ENCODE results near the gene TRIP11. TPM values are rescaled to one million over a fixed set of nuclear protein-coding genes. Genes with fewer than 3 reads are reported as not detected.
A peak's percentile ranks its signal among the peaks of the same experiment; 100 is the strongest.

The TRIP11 gene
- polyA plus RNA-seq, 3 donors = 6.1 to 15.6 (median 13.4) TPM

- 100% methylated on average over 1 of the region's 1 CpG for WGBS (ENCODE audit: insufficient coverage)
- peaks cover 8 to 14% of the 10 kb centered on the region in 2 donors for H3K4me1 ChIP-seq (ENCODE audit: control insufficient read depth in 1 of 2, insufficient read depth in 2 of 2, low read length in 2 of 2)
- H3K27ac Mint-ChIP-seq = peak overlapping the region in 2 of 7 donors; percentile 0 to 3
Observed at GRCh38 chr14:92033433-92033832, 6.4 kb downstream of the TRIP11 start.

DNA sequence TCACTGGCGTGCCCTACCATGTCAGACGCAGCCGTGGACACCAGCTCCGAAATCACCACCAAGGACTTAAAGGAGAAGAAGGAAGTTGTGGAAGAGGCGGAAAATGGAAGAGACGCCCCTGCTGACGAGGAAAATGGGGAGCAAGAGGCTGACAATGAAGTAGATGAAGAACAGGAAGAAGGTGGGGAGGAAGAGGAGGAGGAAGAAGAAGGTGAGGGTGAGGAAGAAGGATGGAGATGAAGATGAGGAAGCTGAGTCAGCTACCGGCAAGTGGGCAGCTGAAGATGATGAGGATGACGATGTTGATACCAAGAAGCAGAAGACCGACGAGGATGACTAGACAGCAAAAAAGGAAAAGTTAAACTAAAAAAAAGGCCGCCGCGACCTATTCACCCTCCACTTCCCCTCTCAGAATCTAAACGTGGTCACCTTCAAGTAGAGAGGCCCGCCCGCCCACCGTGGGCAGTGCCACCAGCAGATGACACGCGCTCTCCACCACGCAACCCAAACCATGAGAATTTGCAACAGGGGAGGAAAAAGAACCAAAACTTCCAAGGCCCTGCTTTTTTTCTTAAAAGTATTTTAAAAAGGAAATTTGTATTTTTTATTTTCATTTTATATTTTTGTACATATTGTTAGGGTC is 13.2 kb downstream of the TRIP11 start:
- Histone ChIP-seq H3K4me2 (replicated peaks; ENCODE audit: extremely low read depth, low read length, poor library complexity, severe bottlenecking) (no peak overlapping the region), H4K20me1 (ENCODE audit: insufficient read depth, low read length) (peaks cover 23% of the 10 kb centered on the region), H2AFZ (ENCODE audit: insufficient read depth, low read depth, low read length, poor library complexity, severe bottlenecking) (no peak overlapping the region), H3K79me2 (ENCODE audit: insufficient read depth, low read length) (peaks cover 23% of the 10 kb centered on the region), H3K9ac (ENCODE audit: insufficient read depth, low read length, poor library complexity, severe bottlenecking) (no peak overlapping the region), H3K27ac (ENCODE audit: low read depth in 1 of 2, low read length in 2 of 2) (no peak overlapping the region), H3K27me3 (ENCODE audit: control insufficient read depth in 2 of 2, insufficient read depth in 2 of 2, low read length in 2 of 2) (no peaks in the 10 kb centered on the region), H3K4me3 (replicated peaks in 1 of 3; ENCODE audit: low read depth in 2 of 3, low read length in 3 of 3) (no peak overlapping the region), H3K4me1 (ENCODE audit: control insufficient read depth in 1 of 2, insufficient read depth in 2 of 2, low read length in 2 of 2) (no peaks in the 10 kb centered on the region), H3K36me3 (replicated peaks in 1 of 2; ENCODE audit: control insufficient read depth in 1 of 2, insufficient read depth in 2 of 2, low read length in 2 of 2) (peaks cover 47 to 86% of the 10 kb centered on the region in 2 donors), H3K9me3 (replicated peaks in 1 of 2; ENCODE audit: control insufficient read depth in 1 of 2, insufficient read depth in 1 of 2, low read length in 2 of 2) (no peaks in the 10 kb centered on the region)
- peaks cover 4% of the 10 kb centered on the region for H3K4me1 Mint-ChIP-seq
- no peak for TF ChIP-seq CTCF (IDR thresholded peaks at IDR 0.05)
- DNase-seq = peak in 1 of 3 donors; percentile 32
- H3K27me3 Mint-ChIP-seq (ENCODE audit: low read depth in 3 of 3) = no peaks in the 10 kb centered on the region
- H3K4me3 Mint-ChIP-seq = no peak overlapping the region
- WGBS (ENCODE audit: insufficient coverage) = 92% methylated on average over 7 of the region's 21 CpGs
- peaks cover 48 to 72% of the 10 kb centered on the region in 2 donors for H3K36me3 Mint-ChIP-seq
- intact Hi-C loops (cut with micrococcal nuclease) = no loop called here
- H3K27ac Mint-ChIP-seq = peak overlapping the region; percentile 8 to 81 (median 54)
- peaks cover 0 to 2% (median 0%) of the 10 kb centered on the region in 7 donors for H3K9me3 Mint-ChIP-seq

More at GRCh38 chr14:92033433-92033832, 6.4 kb downstream of the TRIP11 start:
- Histone ChIP-seq H3K9me3 (replicated peaks in 1 of 2; ENCODE audit: control insufficient read depth in 1 of 2, insufficient read depth in 1 of 2, low read length in 2 of 2) (no peaks in the 10 kb centered on the region), H3K79me2 (ENCODE audit: insufficient read depth, low read length) (peaks cover 53% of the 10 kb centered on the region), H3K4me2 (replicated peaks; ENCODE audit: extremely low read depth, low read length, poor library complexity, severe bottlenecking) (no peak overlapping the region), H3K36me3 (replicated peaks in 1 of 2; ENCODE audit: control insufficient read depth in 1 of 2, insufficient read depth in 2 of 2, low read length in 2 of 2) (peaks cover 16 to 54% of the 10 kb centered on the region in 2 donors), H3K27me3 (ENCODE audit: control insufficient read depth in 2 of 2, insufficient read depth in 2 of 2, low read length in 2 of 2) (no peaks in the 10 kb centered on the region), H3K4me3 (replicated peaks in 1 of 3; ENCODE audit: low read depth in 2 of 3, low read length in 3 of 3) (no peak overlapping the region), H3K27ac (ENCODE audit: low read depth in 1 of 2, low read length in 2 of 2) (no peak overlapping the region), H3K9ac (ENCODE audit: insufficient read depth, low read length, poor library complexity, severe bottlenecking) (no peak overlapping the region), H4K20me1 (ENCODE audit: insufficient read depth, low read length) (peaks cover 26% of the 10 kb centered on the region), H2AFZ (ENCODE audit: insufficient read depth, low read depth, low read length, poor library complexity, severe bottlenecking) (no peak overlapping the region)
- no peak for DNase-seq
- Mint-ChIP-seq H3K36me3 (peaks cover 25 to 36% of the 10 kb centered on the region in 2 donors), H3K4me1 (peaks cover 18% of the 10 kb centered on the region), H3K4me3 (no peak overlapping the region), H3K27me3 (ENCODE audit: low read depth in 3 of 3) (no peaks in the 10 kb centered on the region), H3K9me3 (peaks cover 0 to 3% (median 0%) of the 10 kb centered on the region in 7 donors)
- intact Hi-C loops (cut with micrococcal nuclease) = no loop called here
- TF ChIP-seq CTCF (IDR thresholded peaks at IDR 0.05) = no peak
